ENCODE results near the gene FRMD8.

DNA sequence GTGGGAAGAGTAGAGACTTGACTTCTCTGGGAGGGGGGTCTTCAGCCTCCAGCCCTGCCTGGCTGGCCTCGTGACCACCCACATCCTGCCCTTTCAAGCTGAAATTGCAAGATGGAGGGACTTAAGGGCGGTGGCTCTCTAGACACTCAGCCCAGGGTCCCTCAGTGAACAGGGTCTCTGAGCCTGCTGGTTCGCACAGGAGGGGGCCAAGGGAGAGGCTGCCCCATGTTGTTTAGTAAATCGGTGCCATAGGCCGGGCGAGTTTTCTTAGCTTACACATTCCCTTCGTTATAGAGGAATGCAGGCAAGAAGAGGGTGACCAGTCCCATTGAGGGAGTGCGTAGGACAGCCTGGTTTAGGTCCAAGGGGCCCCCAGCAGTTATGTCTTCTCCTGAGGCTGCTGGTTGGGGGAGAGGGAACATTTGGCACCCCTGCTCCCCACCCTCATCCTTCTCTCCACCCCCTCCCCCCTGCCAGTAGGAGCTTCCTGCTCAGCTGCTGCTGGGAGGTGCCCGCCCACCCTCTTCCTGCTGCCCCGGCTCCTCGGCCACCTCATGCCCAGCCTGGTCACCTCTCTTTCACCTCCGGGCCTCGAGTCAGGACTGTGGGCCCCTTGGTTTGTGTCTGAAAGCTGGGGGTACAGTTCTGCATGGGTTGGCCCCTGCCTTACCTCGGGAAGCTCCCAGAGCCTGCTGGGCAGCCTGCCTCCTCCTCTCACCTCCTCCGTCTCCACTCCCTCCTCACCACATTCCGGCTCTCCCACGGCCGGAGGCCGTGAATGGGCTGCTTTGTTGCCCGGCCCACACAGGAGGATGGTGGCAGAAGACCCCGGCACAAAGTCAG lies 3.9 kb downstream of the FRMD8 start:
- TF ChIP-seq RNF2 (IDR thresholded peaks at IDR 0.05; ENCODE audit: borderline replicate concordance, low read depth, low read length, missing control alignments, poor library complexity, severe bottlenecking) (no peak), GTF2F1 (IDR thresholded peaks at IDR 0.05; ENCODE audit: borderline replicate concordance, low read depth, low read length) (no peak), SIN3A (conservative IDR thresholded peaks at IDR 0.05 in 1 of 2, IDR thresholded peaks at IDR 0.05 in 1 of 2; ENCODE audit: low read depth in 1 of 2, low read length in 2 of 2) (no peak), SP2 (IDR thresholded peaks at IDR 0.05; ENCODE audit: low read length) (no peak), SIX5 (IDR thresholded peaks at IDR 0.05; ENCODE audit: low read depth, low read length) (no peak), POLR2AphosphoS5 (IDR thresholded peaks at IDR 0.05; ENCODE audit: low read depth, low read length) (no peak)
- TF ChIP-seq, protein P1, sequence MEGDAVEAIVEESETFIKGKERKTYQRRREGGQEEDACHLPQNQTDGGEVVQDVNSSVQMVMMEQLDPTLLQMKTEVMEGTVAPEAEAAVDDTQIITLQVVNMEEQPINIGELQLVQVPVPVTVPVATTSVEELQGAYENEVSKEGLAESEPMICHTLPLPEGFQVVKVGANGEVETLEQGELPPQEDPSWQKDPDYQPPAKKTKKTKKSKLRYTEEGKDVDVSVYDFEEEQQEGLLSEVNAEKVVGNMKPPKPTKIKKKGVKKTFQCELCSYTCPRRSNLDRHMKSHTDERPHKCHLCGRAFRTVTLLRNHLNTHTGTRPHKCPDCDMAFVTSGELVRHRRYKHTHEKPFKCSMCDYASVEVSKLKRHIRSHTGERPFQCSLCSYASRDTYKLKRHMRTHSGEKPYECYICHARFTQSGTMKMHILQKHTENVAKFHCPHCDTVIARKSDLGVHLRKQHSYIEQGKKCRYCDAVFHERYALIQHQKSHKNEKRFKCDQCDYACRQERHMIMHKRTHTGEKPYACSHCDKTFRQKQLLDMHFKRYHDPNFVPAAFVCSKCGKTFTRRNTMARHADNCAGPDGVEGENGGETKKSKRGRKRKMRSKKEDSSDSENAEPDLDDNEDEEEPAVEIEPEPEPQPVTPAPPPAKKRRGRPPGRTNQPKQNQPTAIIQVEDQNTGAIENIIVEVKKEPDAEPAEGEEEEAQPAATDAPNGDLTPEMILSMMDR (IDR thresholded peaks at IDR 0.05; ENCODE audit: control extremely low read depth in 1 of 3, insufficient read depth in 1 of 3, low read depth in 1 of 3, low read length in 3 of 3): no peak
- TF ChIP-seq, protein P2, sequence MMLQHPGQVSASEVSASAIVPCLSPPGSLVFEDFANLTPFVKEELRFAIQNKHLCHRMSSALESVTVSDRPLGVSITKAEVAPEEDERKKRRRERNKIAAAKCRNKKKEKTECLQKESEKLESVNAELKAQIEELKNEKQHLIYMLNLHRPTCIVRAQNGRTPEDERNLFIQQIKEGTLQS (IDR thresholded peaks at IDR 0.05; ENCODE audit: insufficient read depth, low read depth, low read length): no peak

Measured in H1 (cell line).